ENCODE measurements around the gene LETM1. TPM values are rescaled to one million over a fixed set of nuclear protein-coding genes. Genes with fewer than 3 reads are reported as not detected.

Gene LETM1
- total and polyA plus RNA-seq, 2 of the 13 experiments (the other 11 are each of a cell fraction or from before 2014, with no cell fraction given): 9.7 to 41.6 TPM

DNA sequence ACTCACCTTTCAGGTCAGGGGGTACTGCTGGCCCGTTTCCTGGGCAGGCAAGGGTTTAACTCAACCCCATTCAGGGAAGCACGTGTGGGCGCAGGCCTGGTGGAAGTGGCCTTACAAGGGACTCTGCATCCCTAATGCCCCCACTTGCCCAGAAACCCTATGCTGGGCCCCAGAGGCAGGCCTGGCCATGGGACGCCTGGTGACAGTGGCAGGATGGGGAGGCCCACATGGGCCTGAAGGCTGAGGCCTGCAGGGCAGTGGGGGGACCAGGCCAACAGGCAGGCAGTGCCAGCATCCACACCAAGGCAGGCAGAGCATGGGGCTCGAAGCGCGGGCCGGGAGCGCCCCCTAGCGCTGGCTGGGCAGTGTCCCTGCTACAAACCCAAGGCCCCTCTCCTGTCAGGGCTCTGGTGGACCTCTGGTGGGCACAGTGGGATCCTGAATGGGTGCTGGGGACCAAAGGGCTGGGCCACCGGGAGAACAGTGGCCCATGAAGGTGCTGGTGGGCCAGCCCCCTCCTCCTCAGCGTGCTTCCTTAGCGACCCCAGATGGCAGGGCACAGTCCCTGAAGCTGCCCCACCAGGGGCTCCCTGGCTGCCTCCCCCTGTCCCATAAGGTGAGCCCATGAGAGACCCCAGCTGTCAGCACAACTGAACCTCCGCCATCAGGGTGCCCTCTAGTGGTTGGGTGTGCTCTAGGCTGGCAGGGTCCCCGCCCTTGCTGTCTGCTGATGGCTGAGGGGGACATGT is 46.0 kb downstream of the LETM1 start (continued):
- TF ChIP-seq, protein P1, sequence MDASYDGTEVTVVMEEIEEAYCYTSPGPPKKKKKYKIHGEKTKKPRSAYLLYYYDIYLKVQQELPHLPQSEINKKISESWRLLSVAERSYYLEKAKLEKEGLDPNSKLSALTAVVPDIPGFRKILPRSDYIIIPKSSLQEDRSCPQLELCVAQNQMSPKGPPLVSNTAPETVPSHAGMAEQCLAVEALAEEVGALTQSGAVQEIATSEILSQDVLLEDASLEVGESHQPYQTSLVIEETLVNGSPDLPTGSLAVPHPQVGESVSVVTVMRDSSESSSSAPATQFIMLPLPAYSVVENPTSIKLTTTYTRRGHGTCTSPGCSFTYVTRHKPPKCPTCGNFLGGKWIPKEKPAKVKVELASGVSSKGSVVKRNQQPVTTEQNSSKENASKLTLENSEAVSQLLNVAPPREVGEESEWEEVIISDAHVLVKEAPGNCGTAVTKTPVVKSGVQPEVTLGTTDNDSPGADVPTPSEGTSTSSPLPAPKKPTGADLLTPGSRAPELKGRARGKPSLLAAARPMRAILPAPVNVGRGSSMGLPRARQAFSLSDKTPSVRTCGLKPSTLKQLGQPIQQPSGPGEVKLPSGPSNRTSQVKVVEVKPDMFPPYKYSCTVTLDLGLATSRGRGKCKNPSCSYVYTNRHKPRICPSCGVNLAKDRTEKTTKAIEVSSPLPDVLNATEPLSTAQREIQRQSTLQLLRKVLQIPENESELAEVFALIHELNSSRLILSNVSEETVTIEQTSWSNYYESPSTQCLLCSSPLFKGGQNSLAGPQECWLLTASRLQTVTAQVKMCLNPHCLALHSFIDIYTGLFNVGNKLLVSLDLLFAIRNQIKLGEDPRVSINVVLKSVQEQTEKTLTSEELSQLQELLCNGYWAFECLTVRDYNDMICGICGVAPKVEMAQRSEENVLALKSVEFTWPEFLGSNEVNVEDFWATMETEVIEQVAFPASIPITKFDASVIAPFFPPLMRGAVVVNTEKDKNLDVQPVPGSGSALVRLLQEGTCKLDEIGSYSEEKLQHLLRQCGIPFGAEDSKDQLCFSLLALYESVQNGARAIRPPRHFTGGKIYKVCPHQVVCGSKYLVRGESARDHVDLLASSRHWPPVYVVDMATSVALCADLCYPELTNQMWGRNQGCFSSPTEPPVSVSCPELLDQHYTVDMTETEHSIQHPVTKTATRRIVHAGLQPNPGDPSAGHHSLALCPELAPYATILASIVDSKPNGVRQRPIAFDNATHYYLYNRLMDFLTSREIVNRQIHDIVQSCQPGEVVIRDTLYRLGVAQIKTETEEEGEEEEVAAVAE (CRISPR knock-in tag; IDR thresholded peaks at IDR 0.05; ENCODE audit: borderline replicate concordance): 0 out of 2 replicates have a peak, but pooled peaks have one; percentile 3
- TF ChIP-seq NR1H2 (CRISPR knock-in tag; IDR thresholded peaks at IDR 0.05; ENCODE audit: borderline replicate concordance, low read depth) (no peak), THAP11 (CRISPR knock-in tag; IDR thresholded peaks at IDR 0.05) (peak; percentile 50; the same call in 1 of the 2 replicates), KAT2B (IDR thresholded peaks at IDR 0.05; ENCODE audit: borderline replicate concordance, low read depth, low read length) (no peak), ATF7-NPFF (CRISPR knock-in tag; IDR thresholded peaks at IDR 0.05; ENCODE audit: low read depth) (no peak), ELF1 (CRISPR knock-in tag; IDR thresholded peaks at IDR 0.05) (no peak), FOXA1 (IDR thresholded peaks at IDR 0.05) (no peak), FOXA1 (CRISPR knock-in tag; IDR thresholded peaks at IDR 0.05) (peak; percentile 51), ZNF251 (CRISPR knock-in tag; IDR thresholded peaks at IDR 0.05) (no peak), ZIK1 (CRISPR knock-in tag; IDR thresholded peaks at IDR 0.05; ENCODE audit: borderline replicate concordance, low read depth) (no peak; the same call in 1 of the 2 replicates), RBAK (CRISPR knock-in tag; IDR thresholded peaks at IDR 0.05) (no peak; the same call in 1 of the 2 replicates), RFX3 (CRISPR knock-in tag; IDR thresholded peaks at IDR 0.05) (no peak), ZNF430 (CRISPR knock-in tag; IDR thresholded peaks at IDR 0.05) (no peak), SMARCC2 (IDR thresholded peaks at IDR 0.05) (no peak), TCF12 (IDR thresholded peaks at IDR 0.05) (no peak), TCF12 (CRISPR knock-in tag; IDR thresholded peaks at IDR 0.05) (peak; percentile 80; the same call in 1 of the 2 replicates), ZMYM3 (CRISPR knock-in tag; IDR thresholded peaks at IDR 0.05) (no peak), SP5 (CRISPR knock-in tag; IDR thresholded peaks at IDR 0.05; ENCODE audit: borderline replicate concordance, low read depth) (no peak; the same call in 1 of the 2 replicates), CENPX (CRISPR knock-in tag; IDR thresholded peaks at IDR 0.05) (no peak), ZMAT3 (CRISPR knock-in tag; conservative IDR thresholded peaks at IDR 0.05) (no peak; the same call in 1 of the 2 replicates), SIX1 (CRISPR knock-in tag; IDR thresholded peaks at IDR 0.05; ENCODE audit: borderline replicate concordance) (no peak), ZNF562 (CRISPR knock-in tag; IDR thresholded peaks at IDR 0.05; ENCODE audit: borderline replicate concordance) (no peak), KLF9 (CRISPR knock-in tag; IDR thresholded peaks at IDR 0.05; ENCODE audit: low read depth) (peak; percentile 61; the same call in 1 of the 2 replicates), PCBP2 (optimal IDR thresholded peaks at IDR 0.05; ENCODE audit: low read depth, low read length, poor library complexity, severe bottlenecking) (no peak), ZNF589 (CRISPR knock-in tag; conservative IDR thresholded peaks at IDR 0.05) (no peak)
- TF ChIP-seq, protein P2, sequence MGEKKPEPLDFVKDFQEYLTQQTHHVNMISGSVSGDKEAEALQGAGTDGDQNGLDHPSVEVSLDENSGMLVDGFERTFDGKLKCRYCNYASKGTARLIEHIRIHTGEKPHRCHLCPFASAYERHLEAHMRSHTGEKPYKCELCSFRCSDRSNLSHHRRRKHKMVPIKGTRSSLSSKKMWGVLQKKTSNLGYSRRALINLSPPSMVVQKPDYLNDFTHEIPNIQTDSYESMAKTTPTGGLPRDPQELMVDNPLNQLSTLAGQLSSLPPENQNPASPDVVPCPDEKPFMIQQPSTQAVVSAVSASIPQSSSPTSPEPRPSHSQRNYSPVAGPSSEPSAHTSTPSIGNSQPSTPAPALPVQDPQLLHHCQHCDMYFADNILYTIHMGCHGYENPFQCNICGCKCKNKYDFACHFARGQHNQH (CRISPR knock-in tag; IDR thresholded peaks at IDR 0.05): peak; percentile 55; the same call in 1 of the 2 replicates
